HS-27A (cell line): ENCODE results near the gene RCOR1.

ENCODE experiments used
- DNase-seq: peaks from one replicate; pipeline ENCODE4 v3.0.0-alpha.2; 2012; ENCODE audit warnings: low read depth, missing footprints

The RCOR1 gene

DNA sequence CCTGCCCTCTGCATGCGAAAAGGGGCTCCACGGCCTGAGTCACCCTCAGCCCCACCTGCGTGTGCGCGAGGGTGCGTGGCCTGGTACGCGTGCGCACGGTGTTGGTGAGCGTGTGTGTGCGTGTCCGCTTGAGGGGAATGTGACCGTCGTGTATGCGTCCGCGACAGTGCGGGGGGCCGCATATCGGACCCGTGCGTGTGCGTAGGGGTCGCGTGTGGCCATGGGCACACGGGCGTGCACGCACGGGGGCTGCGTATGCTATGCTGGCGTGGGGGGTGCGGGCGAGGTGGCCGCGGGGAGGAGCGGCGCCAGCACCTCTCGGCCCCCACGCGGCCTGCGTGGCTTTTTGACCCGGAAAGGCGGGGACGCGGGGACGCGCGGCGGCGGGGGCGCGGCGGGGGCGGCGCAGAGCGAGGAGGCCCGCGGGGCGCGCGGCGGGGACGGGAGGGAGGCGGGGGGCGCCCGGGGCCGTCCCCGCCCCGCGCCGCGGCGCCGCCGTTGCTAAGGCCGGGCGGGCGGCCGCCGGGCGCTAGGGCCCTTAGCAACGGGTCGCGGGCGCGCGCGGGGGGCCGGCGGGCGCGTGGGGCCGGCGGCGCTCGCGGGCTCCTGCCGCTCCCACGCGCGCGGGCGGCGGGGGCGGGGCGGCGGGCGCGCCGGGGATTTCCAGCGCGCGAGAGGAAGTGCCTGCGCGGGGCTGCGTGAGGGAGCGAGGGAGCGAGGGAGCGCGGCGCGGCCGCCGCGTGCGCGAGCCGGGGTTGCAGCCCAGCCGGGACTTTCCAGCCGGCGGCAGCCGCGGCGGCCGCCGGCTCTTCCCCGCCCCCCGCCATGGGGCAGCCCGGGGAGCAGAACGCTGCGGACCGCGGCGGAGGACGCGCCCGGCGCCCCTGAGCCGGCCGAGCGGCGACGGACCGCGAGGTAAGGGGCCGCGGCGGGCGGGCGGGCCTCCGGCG lies 184.6 kb downstream of the RCOR1 start, which contains the start of gene TRAF3:
TSS of gene TRAF3 (plus strand) at position 689 of the 950 bp plus-strand sequence. CDS start 92,753 bp downstream, outside the sequence.
- no peak for DNase-seq

DNA sequence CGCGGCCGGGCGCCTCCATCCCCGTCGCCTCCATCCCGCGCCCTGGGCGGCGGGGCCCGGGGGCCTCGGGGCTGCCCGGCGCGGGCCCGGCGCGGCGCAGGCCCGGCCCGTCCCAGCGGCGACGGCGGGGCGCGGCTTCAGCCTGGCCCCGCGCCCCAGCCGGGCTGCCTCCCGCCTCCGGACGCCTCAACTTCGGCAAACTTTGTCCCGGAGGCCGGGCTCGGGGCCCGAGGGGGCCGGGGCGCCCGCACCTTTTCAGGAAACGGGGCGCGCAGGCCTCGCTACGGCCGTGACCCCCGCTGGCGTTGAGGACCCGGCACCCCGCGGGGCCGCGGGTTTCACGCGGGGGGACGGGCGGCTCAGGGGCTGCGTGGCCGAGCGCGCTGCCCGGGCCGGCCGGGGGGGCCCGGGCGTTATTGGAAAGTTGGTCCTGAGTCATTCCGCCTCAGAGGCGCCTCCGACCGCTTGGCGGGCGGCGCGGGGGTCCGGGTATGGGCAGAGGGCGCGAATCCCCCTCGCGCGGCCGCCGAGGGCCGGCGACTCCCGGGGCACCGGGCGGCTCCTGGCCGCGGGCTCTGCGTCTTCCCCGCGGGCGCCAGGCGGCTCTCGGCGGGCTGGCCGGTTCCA lies 185.4 kb downstream of the RCOR1 start:
- no peak for DNase-seq

DNA sequence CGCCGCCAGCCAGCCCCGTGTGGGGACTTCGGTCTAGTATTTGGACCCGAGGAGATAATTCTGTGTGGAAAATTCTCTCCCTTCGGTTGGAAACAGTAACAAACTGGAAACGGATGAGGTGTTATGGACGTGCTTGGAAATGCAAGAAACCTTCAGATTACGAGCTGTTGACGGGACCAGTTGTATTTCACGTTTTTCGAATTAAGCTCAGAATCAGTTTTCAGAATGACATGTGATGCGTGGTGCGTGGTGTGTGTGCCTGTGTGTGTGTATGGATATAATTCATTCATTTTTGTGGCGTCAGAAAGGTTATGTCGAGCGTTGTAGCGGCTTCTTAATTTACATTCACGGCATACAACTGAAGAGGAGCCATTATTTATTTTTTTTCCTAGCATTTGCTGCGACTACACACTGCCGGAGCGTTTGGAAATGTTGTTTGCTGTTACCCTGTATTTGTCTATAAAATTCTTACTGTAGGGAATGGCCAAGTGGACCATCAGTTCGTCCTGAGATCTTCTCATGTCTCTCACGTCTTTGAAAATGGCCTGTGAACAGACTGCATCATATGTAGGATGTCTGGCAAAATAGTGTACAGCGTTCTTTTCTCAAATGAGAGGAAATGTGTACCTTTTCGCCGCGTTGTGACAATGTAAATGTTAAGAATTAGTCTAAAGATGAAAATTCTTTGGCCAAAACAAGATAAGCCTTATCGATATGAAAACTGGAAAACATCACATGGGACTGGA lies 186.1 kb downstream of the RCOR1 start:
- no peak for DNase-seq

DNA sequence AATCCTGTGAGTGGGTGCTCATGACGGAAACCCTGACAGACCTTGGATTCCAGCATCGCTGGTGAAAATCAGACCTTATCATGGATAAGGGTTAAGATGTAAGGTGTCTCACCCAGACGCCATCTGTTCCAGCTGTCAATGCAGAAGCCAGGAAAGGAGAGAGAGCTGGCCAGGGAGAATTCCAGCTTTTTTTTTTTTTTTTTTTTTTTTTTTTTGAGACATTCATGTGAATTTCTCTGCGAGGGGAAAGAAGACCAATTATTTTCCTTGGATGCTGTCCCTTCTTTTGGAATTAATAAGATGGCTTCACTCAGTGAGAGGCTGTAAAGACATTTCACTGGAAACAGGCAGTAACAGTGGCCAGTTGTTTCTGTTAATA lies 186.6 kb downstream of the RCOR1 start:
- DNase-seq, result no peak

- no peak for DNase-seq
Measured at GRCh38 chr14:102779574-102780315, 187.3 kb downstream of the RCOR1 start.
